GM23338 (cell line): ENCODE measurements around the gene SORCS2. TPM values are rescaled to one million over a fixed set of nuclear protein-coding genes. Genes with fewer than 3 reads are reported as not detected.

ENCODE experiments used
- ATAC-seq: fragments of 200-7000 bp; cut with Tn5 transposase; 3 replicates; pipeline ENCODE4 v1.9.1; 2020
- DNase-seq: peaks from one replicate; pipeline ENCODE4 v3.0.0-alpha.2; 2015; ENCODE audit warnings: low spot score
- H2AFZ ChIP-seq: fragments of 200-600 bp; sonication (generic); 2 replicates; pipeline ENCODE4 v1.8.0; 2016; ENCODE audit warnings: antibody characterized with exemption, mild to moderate bottlenecking, moderate library complexity
- H3F3A ChIP-seq: fragments of 200-600 bp; sonication (generic); replicated peaks from 2 replicates; pipeline ENCODE4 v1.8.0; 2017; ENCODE audit warnings: antibody characterized with exemption, mixed run types, low read depth
- H3K27ac ChIP-seq: fragments of 200-600 bp; sonication (generic); 2 replicates; pipeline ENCODE4 v1.6.1; 2016; ENCODE audit warnings: low read depth
- H3K27me3 ChIP-seq: fragments of 200-600 bp; sonication (generic); 2 replicates; pipeline ENCODE4 v1.8.0; 2016; ENCODE audit warnings: mild to moderate bottlenecking, mixed run types, moderate library complexity; ENCODE audit not compliant: insufficient read depth
- H3K36me3 ChIP-seq: fragments of 200-600 bp; sonication (generic); 2 replicates; pipeline ENCODE4 v1.8.0; 2016; ENCODE audit warnings: mild to moderate bottlenecking; ENCODE audit not compliant: insufficient read depth
- H3K4me1 ChIP-seq: fragments of 200-600 bp; sonication (generic); 2 replicates; pipeline ENCODE4 v1.8.0; 2016; ENCODE audit warnings: mild to moderate bottlenecking, moderate library complexity; ENCODE audit not compliant: insufficient read depth
- H3K4me2 ChIP-seq: fragments of 200-600 bp; sonication (generic); 2 replicates; pipeline ENCODE4 v1.7.1; 2017; ENCODE audit warnings: mixed run types
- H3K4me3 ChIP-seq: fragments of 200-600 bp; sonication (generic); 2 replicates; pipeline ENCODE4 v1.6.1; 2016; ENCODE audit warnings: mixed run types
- H3K79me2 ChIP-seq: fragments of 200-600 bp; sonication (generic); replicated peaks from 2 replicates; pipeline ENCODE4 v1.8.0; 2017; ENCODE audit warnings: mild to moderate bottlenecking; ENCODE audit not compliant: insufficient read depth
- H3K9me2 ChIP-seq: fragments of 200-600 bp; sonication (generic); 2 replicates; pipeline ENCODE4 v1.8.0; 2017; ENCODE audit not compliant: insufficient read depth
- H4K20me1 ChIP-seq: fragments of 200-600 bp; sonication (generic); replicated peaks from 2 replicates; pipeline ENCODE4 v1.8.0; 2017; ENCODE audit warnings: mild to moderate bottlenecking; ENCODE audit not compliant: insufficient read depth
- H3K27ac Mint-ChIP-seq: 2 replicates; pipeline ENCODE4 v1.8.0; 2020; ENCODE audit warnings: inconsistent platforms, mild to moderate bottlenecking, moderate library complexity, mixed read lengths
- H3K27me3 Mint-ChIP-seq: 3 replicates; pipeline ENCODE4 v1.8.0; 2022; ENCODE audit warnings: low read depth, mild to moderate bottlenecking, moderate library complexity, mixed read lengths, inconsistent platforms; ENCODE audit not compliant: insufficient read depth, poor library complexity
- H3K36me3 Mint-ChIP-seq: 3 replicates; pipeline ENCODE4 v1.8.0; 2021; ENCODE audit warnings: low read depth, mild to moderate bottlenecking, inconsistent platforms, moderate library complexity, mixed read lengths
- H3K4me1 Mint-ChIP-seq: 3 replicates; pipeline ENCODE4 v1.8.0; 2020; ENCODE audit warnings: mild to moderate bottlenecking, inconsistent platforms, mixed read lengths
- H3K4me3 Mint-ChIP-seq: 3 replicates; pipeline ENCODE4 v1.8.0; 2021; ENCODE audit warnings: moderate library complexity, mild to moderate bottlenecking, inconsistent platforms, mixed read lengths
- H3K9me3 Mint-ChIP-seq: 3 replicates; pipeline ENCODE4 v1.8.0; 2020; ENCODE audit warnings: moderate library complexity, mild to moderate bottlenecking, inconsistent platforms, mixed read lengths
- CREB1 ChIP-seq: fragments of 250-450 bp; sonication (Bioruptor Pico); IDR thresholded peaks from 2 replicates; pipeline ENCODE4 v1.5.0; 2020; ENCODE audit warnings: low read depth, mild to moderate bottlenecking, moderate library complexity
- EZH2 ChIP-seq: fragments of 200-600 bp; sonication (generic); IDR thresholded peaks from one replicate; pipeline ENCODE4 v1.8.0; 2017; ENCODE audit warnings: antibody characterized with exemption, mild to moderate bottlenecking, low read depth; ENCODE audit not compliant: unreplicated experiment
- EZH2phosphoT487 ChIP-seq: fragments of 200-600 bp; sonication (generic); IDR thresholded peaks from one replicate; pipeline ENCODE4 v1.8.1; 2018; ENCODE audit warnings: antibody characterized with exemption; ENCODE audit not compliant: unreplicated experiment
- JUNB ChIP-seq: IDR thresholded peaks from one replicate; pipeline ENCODE4 v1.6.1; 2016; ENCODE audit warnings: antibody characterized with exemption; ENCODE audit not compliant: unreplicated experiment
- NANOG ChIP-seq: IDR thresholded peaks from 2 replicates; pipeline ENCODE4 v1.6.1; 2016; ENCODE audit warnings: antibody characterized with exemption, borderline replicate concordance
- POLR2AphosphoS5 ChIP-seq: IDR thresholded peaks from 2 replicates; pipeline ENCODE4 v1.6.1; 2016; ENCODE audit warnings: antibody characterized with exemption, low read depth
- STAT1 ChIP-seq: IDR thresholded peaks from one replicate; pipeline ENCODE4 v1.6.1; 2016; ENCODE audit warnings: antibody characterized with exemption; ENCODE audit not compliant: unreplicated experiment
- ZNF114 ChIP-seq: fragments of 250-450 bp; sonication (Bioruptor Pico); IDR thresholded peaks from 2 replicates; pipeline ENCODE4 v1.5.0; 2020; ENCODE audit warnings: mild to moderate bottlenecking, moderate library complexity
- ZNF331 ChIP-seq: fragments of 250-450 bp; sonication (Bioruptor Pico); IDR thresholded peaks from 2 replicates; pipeline ENCODE4 v1.5.0; 2020; ENCODE audit warnings: low read depth, mild to moderate bottlenecking, moderate library complexity
- polyA plus RNA-seq: library from polyadenylated mRNA; unstranded; fragments of >200 nt; fragmentation: Nextera tagmentation; extraction: Ambion mirVana; gene quantifications from 2 replicates; pipeline ENCODE4 v1.2.1, GENCODE V29; 2016
- total RNA-seq: library from RNA; depleted of rRNA; stranded (reverse); fragments of >200 nt; shearing (Covaris generic); gene quantifications from 2 replicates; pipeline ENCODE4 v1.2.3, GENCODE V29; 2014
- TF ChIP-seq, protein P1 (sequence below), 2 experiments: fragments of 200-600 bp in 1 of 2; sonication (generic) in 1 of 2; conservative IDR thresholded peaks; 2 replicates each; pipeline versions ENCODE4 v1.5.1 to v1.6.1; 2016 to 2017; ENCODE audit warnings: antibody characterized with exemption in 2 of 2, low read depth in 2 of 2, mild to moderate bottlenecking in 2 of 2, moderate library complexity in 1 of 2
- TF ChIP-seq, protein P2 (sequence below): IDR thresholded peaks from 2 replicates; pipeline ENCODE4 v1.6.1; 2016; ENCODE audit warnings: antibody characterized with exemption
- TF ChIP-seq, protein P3 (sequence below): IDR thresholded peaks from one replicate; pipeline ENCODE4 v1.6.1; 2018; ENCODE audit warnings: antibody characterized with exemption; ENCODE audit not compliant: unreplicated experiment
- TF ChIP-seq, protein P4 (sequence below): fragments of 250-450 bp; sonication (Bioruptor Pico); IDR thresholded peaks from 2 replicates; pipeline ENCODE4 v1.5.0; 2020; ENCODE audit warnings: mild to moderate bottlenecking, moderate library complexity

Gene SORCS2
- total and polyA plus RNA-seq, 2 experiments from 2014 or later, result 0.47 to 2.4 TPM

DNA sequence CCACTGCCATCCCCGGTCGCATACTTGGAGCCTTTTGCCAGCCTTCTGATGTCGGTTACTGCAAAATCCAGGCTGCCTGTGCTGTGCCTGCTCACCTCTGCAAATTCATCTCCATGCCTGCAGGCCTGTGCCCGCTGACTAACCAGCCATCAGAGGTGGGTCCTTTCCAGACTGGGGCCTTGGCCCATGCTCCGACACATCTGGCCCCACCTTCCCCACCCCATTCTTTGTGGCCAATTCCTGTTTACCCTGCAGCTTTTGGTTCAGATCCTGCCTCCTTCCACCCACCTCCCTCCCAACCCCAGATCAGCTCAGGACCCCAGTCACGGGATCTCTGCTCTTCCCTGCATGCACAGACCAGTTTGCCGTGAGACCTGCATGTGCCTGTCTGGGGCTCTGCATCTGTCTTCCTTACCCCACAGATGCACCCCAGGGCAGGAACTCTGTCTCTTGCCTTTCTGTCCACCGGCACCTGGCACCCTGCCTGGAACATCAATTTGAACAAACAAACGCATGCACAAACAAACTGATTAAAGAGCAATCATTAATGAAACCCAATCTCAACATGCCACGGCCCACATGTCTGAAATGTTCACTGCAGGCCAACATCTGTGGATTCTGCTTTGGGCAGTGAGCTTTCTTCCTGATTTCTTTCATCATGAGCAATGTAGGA is 355.2 kb downstream of the SORCS2 start:
- Histone ChIP-seq H3K4me1 (no peaks in the 10 kb centered on the region), H3K27ac (no peak overlapping the region), H4K20me1 (no peaks in the 10 kb centered on the region), H3K27me3 (no peaks in the 10 kb centered on the region), H3K9me2 (0 out of 2 replicates have a peak, but pooled peaks cover 4% of the 10 kb centered on the region), H3K79me2 (no peaks in the 10 kb centered on the region), H3F3A (no peaks in the 10 kb centered on the region), H3K36me3 (no peaks in the 10 kb centered on the region), H2AFZ (no peak overlapping the region), H3K4me3 (no peak overlapping the region), H3K4me2 (no peak overlapping the region)
- DNase-seq (no peak), ATAC-seq (no peak)
- Mint-ChIP-seq H3K4me1 (no peaks in the 10 kb centered on the region; the same call in 2 of the 3 replicates), H3K9me3 (peaks cover 24% of the 10 kb centered on the region), H3K36me3 (no peaks in the 10 kb centered on the region; the same call in 2 of the 3 replicates), H3K27ac (no peak overlapping the region), H3K27me3 (peaks cover 6% of the 10 kb centered on the region), H3K4me3 (no peak overlapping the region)
- TF ChIP-seq, protein P1, sequence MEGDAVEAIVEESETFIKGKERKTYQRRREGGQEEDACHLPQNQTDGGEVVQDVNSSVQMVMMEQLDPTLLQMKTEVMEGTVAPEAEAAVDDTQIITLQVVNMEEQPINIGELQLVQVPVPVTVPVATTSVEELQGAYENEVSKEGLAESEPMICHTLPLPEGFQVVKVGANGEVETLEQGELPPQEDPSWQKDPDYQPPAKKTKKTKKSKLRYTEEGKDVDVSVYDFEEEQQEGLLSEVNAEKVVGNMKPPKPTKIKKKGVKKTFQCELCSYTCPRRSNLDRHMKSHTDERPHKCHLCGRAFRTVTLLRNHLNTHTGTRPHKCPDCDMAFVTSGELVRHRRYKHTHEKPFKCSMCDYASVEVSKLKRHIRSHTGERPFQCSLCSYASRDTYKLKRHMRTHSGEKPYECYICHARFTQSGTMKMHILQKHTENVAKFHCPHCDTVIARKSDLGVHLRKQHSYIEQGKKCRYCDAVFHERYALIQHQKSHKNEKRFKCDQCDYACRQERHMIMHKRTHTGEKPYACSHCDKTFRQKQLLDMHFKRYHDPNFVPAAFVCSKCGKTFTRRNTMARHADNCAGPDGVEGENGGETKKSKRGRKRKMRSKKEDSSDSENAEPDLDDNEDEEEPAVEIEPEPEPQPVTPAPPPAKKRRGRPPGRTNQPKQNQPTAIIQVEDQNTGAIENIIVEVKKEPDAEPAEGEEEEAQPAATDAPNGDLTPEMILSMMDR (conservative IDR thresholded peaks at IDR 0.05; ENCODE audit: low read depth in 2 of 2), result no peak
- TF ChIP-seq CREB1 (CRISPR knock-in tag) (no peak), STAT1 (no peak), EZH2 (no peak), ZNF331 (CRISPR knock-in tag) (no peak), POLR2AphosphoS5 (no peak), EZH2phosphoT487 (no peak), NANOG (no peak), JUNB (no peak), ZNF114 (CRISPR knock-in tag) (no peak)
- TF ChIP-seq, protein P2, sequence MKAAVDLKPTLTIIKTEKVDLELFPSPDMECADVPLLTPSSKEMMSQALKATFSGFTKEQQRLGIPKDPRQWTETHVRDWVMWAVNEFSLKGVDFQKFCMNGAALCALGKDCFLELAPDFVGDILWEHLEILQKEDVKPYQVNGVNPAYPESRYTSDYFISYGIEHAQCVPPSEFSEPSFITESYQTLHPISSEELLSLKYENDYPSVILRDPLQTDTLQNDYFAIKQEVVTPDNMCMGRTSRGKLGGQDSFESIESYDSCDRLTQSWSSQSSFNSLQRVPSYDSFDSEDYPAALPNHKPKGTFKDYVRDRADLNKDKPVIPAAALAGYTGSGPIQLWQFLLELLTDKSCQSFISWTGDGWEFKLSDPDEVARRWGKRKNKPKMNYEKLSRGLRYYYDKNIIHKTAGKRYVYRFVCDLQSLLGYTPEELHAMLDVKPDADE, result no peak
- TF ChIP-seq, protein P3, sequence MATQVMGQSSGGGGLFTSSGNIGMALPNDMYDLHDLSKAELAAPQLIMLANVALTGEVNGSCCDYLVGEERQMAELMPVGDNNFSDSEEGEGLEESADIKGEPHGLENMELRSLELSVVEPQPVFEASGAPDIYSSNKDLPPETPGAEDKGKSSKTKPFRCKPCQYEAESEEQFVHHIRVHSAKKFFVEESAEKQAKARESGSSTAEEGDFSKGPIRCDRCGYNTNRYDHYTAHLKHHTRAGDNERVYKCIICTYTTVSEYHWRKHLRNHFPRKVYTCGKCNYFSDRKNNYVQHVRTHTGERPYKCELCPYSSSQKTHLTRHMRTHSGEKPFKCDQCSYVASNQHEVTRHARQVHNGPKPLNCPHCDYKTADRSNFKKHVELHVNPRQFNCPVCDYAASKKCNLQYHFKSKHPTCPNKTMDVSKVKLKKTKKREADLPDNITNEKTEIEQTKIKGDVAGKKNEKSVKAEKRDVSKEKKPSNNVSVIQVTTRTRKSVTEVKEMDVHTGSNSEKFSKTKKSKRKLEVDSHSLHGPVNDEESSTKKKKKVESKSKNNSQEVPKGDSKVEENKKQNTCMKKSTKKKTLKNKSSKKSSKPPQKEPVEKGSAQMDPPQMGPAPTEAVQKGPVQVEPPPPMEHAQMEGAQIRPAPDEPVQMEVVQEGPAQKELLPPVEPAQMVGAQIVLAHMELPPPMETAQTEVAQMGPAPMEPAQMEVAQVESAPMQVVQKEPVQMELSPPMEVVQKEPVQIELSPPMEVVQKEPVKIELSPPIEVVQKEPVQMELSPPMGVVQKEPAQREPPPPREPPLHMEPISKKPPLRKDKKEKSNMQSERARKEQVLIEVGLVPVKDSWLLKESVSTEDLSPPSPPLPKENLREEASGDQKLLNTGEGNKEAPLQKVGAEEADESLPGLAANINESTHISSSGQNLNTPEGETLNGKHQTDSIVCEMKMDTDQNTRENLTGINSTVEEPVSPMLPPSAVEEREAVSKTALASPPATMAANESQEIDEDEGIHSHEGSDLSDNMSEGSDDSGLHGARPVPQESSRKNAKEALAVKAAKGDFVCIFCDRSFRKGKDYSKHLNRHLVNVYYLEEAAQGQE, result no peak
- TF ChIP-seq, protein P4, sequence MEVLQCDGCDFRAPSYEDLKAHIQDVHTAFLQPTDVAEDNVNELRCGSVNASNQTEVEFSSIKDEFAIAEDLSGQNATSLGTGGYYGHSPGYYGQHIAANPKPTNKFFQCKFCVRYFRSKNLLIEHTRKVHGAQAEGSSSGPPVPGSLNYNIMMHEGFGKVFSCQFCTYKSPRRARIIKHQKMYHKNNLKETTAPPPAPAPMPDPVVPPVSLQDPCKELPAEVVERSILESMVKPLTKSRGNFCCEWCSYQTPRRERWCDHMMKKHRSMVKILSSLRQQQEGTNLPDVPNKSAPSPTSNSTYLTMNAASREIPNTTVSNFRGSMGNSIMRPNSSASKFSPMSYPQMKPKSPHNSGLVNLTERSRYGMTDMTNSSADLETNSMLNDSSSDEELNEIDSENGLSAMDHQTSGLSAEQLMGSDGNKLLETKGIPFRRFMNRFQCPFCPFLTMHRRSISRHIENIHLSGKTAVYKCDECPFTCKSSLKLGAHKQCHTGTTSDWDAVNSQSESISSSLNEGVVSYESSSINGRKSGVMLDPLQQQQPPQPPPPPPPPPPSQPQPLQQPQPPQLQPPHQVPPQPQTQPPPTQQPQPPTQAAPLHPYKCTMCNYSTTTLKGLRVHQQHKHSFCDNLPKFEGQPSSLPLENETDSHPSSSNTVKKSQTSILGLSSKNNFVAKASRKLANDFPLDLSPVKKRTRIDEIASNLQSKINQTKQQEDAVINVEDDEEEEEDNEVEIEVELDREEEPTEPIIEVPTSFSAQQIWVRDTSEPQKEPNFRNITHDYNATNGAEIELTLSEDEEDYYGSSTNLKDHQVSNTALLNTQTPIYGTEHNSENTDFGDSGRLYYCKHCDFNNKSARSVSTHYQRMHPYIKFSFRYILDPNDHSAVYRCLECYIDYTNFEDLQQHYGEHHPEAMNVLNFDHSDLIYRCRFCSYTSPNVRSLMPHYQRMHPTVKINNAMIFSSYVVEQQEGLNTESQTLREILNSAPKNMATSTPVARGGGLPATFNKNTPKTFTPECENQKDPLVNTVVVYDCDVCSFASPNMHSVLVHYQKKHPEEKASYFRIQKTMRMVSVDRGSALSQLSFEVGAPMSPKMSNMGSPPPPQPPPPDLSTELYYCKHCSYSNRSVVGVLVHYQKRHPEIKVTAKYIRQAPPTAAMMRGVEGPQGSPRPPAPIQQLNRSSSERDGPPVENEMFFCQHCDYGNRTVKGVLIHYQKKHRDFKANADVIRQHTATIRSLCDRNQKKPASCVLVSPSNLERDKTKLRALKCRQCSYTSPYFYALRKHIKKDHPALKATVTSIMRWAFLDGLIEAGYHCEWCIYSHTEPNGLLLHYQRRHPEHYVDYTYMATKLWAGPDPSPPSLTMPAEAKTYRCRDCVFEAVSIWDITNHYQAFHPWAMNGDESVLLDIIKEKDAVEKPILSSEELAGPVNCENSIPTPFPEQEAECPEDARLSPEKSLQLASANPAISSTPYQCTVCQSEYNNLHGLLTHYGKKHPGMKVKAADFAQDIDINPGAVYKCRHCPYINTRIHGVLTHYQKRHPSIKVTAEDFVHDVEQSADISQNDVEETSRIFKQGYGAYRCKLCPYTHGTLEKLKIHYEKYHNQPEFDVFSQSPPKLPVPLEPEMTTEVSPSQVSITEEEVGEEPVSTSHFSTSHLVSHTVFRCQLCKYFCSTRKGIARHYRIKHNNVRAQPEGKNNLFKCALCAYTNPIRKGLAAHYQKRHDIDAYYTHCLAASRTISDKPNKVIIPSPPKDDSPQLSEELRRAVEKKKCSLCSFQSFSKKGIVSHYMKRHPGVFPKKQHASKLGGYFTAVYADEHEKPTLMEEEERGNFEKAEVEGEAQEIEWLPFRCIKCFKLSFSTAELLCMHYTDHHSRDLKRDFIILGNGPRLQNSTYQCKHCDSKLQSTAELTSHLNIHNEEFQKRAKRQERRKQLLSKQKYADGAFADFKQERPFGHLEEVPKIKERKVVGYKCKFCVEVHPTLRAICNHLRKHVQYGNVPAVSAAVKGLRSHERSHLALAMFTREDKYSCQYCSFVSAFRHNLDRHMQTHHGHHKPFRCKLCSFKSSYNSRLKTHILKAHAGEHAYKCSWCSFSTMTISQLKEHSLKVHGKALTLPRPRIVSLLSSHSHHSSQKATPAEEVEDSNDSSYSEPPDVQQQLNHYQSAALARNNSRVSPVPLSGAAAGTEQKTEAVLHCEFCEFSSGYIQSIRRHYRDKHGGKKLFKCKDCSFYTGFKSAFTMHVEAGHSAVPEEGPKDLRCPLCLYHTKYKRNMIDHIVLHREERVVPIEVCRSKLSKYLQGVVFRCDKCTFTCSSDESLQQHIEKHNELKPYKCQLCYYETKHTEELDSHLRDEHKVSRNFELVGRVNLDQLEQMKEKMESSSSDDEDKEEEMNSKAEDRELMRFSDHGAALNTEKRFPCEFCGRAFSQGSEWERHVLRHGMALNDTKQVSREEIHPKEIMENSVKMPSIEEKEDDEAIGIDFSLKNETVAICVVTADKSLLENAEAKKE (CRISPR knock-in tag), result no peak
